Nucleus accumbens (tissue), 56 donors: Measurements from ENCODE around the gene RNF141.

Source experiments
- DNase-seq, 56 donors: peaks; one replicate each; lab custom pipeline; 2025; lab: John Stamatoyannopoulos, UW

Gene RNF141, protein sequence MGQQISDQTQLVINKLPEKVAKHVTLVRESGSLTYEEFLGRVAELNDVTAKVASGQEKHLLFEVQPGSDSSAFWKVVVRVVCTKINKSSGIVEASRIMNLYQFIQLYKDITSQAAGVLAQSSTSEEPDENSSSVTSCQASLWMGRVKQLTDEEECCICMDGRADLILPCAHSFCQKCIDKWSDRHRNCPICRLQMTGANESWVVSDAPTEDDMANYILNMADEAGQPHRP

DNA sequence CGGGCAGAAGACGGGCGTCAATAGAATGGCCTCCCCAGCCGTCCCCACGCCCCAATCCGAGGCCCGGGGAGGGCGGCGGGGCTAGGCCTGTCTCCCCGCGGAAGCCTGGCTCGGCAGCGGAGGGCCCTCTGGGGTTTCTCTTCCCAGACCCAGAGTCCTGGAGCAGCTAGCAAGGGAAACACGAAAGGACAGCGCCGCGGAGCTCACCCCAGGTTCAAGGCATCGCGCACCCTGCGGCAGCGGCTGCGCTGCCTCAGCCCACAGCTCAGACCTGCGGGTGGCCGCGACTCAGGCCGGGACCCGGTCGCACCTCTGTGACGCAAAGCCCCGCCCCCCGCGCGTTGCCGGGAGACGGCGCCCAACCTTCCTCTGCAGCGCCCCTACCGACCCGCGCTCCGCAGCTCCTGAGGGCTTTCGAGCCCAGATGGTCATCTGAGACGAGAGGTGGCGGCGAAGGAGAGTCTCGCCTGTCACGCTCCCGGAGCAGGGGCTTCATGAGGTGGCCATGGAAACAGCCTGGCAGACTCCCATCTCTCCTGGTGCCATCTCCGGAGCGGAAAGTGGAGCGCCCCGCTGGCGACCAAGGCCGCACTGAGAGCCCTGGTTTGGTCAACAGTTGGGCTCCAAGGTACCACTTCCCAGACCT is at the start of gene RNF141:
TSS of gene RNF141 (minus strand) at position 273 of the 646 bp plus-strand sequence. CDS start 7,029 bp downstream, outside the sequence.
- DNase-seq: peak; percentile 42 to 98 (median 89)

GRCh38 chr11:10590218-10590915 is 49.4 kb upstream of the RNF141 start:
- no peak for DNase-seq

DNA sequence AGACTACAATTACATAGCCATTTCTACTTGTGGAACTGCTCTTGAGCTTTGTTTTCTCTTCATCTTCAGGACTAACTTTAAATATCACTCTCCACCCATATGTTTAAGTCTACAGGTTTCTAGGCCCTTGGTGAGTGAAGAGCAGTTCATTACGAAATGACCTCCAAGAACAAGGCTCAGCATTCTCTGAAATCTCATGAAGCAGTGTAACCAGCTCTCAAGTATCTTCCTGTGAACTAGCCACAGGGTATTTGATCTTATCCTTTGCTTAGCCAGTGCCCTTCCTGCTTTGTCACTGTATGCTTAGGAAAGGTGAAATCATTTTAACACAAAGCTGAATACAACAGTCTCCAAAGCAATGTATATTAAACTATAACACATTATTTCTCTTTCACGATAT is 47.9 kb upstream of the RNF141 start:
- DNase-seq: no peak

DNA sequence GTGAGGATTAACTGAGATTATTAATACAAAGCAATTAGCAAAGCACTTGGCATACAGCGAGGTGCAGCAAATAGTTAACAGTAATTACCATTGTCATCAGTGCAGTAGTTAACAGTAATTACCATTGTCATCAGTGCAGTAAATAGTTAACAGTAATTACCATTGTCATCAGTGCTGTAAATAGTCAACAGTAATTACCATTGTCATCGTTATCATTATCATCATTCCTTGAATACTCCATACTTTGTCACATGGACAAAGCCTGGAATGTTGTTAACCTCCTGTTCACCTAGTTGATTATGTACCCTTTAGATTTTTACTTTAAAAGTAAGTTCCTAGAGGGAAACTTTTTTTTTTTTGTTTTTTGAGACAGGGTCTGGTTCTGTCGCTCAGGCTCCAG is 47.0 kb upstream of the RNF141 start:
- DNase-seq: no peak

DNA sequence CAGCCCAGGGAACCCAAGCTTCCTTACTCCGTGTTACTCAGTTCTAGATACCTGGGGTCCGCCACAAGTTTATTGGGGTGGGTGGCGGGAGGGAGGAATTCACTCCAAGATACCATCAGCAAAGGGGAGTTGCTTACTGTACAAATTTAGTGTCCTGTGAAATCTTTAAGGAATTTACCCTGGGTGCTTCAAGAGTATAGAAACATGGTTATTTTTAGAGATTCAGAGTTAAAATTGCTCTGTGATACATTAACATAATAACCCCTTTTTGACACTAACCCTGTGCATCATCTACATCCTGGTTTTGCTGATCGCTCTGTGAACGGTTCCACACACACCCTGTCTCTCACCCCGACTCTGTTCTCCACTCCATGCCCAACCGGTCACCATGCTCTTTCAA is 46.4 kb upstream of the RNF141 start:
- DNase-seq: no peak

DNA sequence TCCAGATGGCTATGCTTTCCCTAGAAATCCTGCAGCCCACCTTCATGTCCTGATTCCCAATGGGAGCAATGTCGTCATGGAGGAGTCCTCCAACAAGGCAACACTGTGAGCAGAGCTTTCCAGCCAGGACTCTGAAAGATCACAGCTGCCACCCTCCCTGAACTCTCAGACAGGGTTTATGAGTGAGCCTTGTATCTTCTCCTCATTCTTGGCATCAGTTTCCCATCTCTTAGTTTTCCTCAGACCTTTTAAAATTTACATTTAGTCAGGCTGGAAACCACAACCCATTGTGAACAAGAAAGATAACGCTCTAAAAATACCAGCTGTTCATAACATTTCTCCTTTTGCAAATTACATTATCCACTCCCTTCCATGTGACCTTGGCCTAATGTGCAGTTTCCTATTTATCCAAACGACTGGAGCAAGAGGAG is 43.1 kb upstream of the RNF141 start:
- DNase-seq: no peak

- peak in 9 of 56 donors; percentile 10 to 37 (median 21) for DNase-seq
Measured at GRCh38 chr11:10581481-10582019, 40.6 kb upstream of the RNF141 start.

DNA sequence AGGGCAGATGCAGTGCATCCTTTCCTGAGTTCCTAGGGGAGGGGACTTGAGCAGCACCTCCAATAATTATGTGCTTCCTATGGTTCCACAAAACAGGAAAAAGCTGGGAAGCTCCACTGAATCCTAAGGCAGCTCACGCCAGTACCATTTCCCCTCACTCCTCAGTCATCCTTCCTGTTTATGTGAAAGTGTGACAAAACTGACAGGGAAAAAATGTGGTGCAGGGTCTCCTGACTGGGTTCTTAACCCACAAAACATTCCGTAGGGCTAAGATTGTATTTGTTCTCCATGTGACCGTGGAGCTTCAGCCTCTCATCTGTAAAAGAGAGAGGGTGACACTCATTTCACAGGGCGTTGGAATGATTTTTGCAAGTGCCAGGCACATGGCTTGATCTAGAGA is 39.6 kb upstream of the RNF141 start:
- no peak for DNase-seq

GRCh38 chr11:10579700-10580099 is 38.7 kb upstream of the RNF141 start:
- DNase-seq: no peak

GRCh38 chr11:10576035-10576398 is 35.0 kb upstream of the RNF141 start:
- no peak for DNase-seq

- DNase-seq: no peak
Measured at GRCh38 chr11:10575346-10576034, 34.5 kb upstream of the RNF141 start.

DNA sequence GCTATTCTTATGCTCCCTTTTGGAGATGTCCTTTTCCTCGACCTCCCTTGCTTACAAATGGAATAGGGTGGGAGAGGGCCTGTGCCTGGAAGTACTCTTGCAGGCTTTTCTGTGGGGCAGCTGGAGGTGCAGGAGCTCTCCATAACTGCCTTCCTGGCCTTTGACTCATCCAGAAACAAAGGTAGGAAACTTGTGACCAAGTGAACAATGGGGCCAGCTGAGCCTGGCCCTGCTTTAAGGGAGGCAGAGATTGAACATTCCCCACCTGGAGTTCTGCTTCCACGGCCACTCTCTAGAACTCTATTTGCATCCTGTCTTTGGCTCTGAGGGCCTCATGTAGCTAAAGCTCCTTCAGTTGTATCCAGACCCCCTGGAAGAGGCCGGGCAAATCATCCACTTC is 32.6 kb upstream of the RNF141 start:
- DNase-seq: no peak

DNA sequence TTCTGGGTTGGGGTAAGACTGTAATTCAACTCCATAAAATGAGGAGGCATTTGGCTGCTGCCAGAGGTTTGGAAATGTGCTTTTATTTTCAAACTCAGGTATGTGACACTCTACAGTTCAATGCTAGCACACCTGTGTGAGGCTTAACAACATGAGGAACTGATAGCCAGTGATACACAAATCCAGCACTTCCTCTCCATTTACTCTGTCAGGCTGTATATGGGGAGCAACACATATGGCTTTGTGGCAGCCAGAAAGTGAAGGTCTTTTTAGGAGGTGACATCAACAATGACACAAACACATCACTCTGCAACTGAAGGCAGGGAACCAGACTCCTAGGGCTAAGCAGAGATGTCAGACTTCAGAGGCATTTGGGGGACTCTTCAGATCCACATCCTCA is 32.0 kb upstream of the RNF141 start:
- no peak for DNase-seq

GRCh38 chr11:10572533-10572932 is 31.5 kb upstream of the RNF141 start:
- DNase-seq: no peak

GRCh38 chr11:10568486-10568941 is 27.5 kb upstream of the RNF141 start, which contains the start of gene LYVE1:
TSS of gene LYVE1 (minus strand) at chr11:10568665. CDS start at chr11:10568532, 133 bp downstream.
- no peak for DNase-seq

- no peak for DNase-seq
Measured at GRCh38 chr11:10567446-10567845, 26.5 kb upstream of the RNF141 start.

- DNase-seq: no peak
Measured at GRCh38 chr11:10566257-10566957, 25.4 kb upstream of the RNF141 start.

DNA sequence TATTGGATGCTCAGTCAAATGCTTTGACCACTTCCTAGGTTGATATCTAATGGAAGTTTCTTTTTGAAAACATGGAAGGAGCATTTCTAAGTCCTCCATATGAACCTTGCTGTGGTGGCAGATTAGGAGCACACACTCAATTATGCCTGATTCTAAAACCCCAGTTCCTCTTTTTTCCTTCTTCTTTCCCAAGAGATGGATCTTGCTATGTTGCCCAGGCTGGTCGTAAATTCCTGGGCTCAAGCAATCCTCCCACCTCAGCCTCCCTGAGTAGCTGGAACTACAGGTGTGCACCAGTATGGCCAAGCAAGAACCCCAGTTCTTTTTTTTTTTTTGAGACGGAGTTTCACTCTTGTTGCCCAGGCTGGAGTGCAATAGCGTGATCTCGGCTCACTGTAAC is 24.5 kb upstream of the RNF141 start:
- DNase-seq: no peak

- DNase-seq: peak in 1 of 56 donors; percentile 2
Measured at GRCh38 chr11:10564696-10565318, 23.8 kb upstream of the RNF141 start.

DNA sequence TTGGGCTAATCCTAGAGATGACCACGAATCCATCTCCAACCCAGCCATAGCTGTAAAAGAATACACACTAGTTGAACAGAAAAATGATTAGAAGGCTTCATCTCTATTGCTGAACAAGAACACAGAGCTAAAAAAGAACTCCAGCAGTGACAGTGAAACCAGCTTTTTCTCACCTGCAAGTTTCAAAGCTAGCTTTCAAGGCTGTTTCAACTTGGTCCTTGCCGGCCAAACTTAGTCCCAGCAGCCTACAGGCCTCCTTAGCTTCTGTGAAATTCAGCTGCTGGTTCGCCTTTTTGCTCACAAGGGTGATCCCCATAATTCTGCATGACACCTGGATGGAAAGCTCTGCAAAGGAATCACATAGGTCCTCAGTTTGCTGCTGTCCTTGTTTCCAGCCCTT is 23.0 kb upstream of the RNF141 start:
- DNase-seq: no peak
